Measurements from ENCODE around the gene YIPF4. TPM values are rescaled to one million over a fixed set of nuclear protein-coding genes. Genes with fewer than 3 reads are reported as not detected.

Gene YIPF4
- total RNA-seq, 1 experiment from 2014 or later: 23.0 TPM

GRCh38 chr2:32277674-32278477, at the start of gene YIPF4 (continued):
- TF ChIP-seq STAT6 (CRISPR knock-in tag; conservative IDR thresholded peaks at IDR 0.05; ENCODE audit: low read depth) (no peak), ZNF263 (CRISPR knock-in tag; IDR thresholded peaks at IDR 0.05; ENCODE audit: low read depth) (no peak), SMAD4 (CRISPR knock-in tag; IDR thresholded peaks at IDR 0.05) (no peak), ZNF138 (CRISPR knock-in tag; conservative IDR thresholded peaks at IDR 0.05) (no peak), ZNF425 (CRISPR knock-in tag; conservative IDR thresholded peaks at IDR 0.05) (no peak), TCF7 (CRISPR knock-in tag; IDR thresholded peaks at IDR 0.05; ENCODE audit: low read depth) (no peak), USF1 (CRISPR knock-in tag; IDR thresholded peaks at IDR 0.05) (no peak), ZNF281 (CRISPR knock-in tag; IDR thresholded peaks at IDR 0.05) (no peak), SOX15 (CRISPR knock-in tag; IDR thresholded peaks at IDR 0.05) (no peak), ARID4B (CRISPR knock-in tag; IDR thresholded peaks at IDR 0.05; ENCODE audit: borderline replicate concordance) (peak; percentile 86; the same call in 1 of the 2 replicates), ZNF671 (CRISPR knock-in tag; IDR thresholded peaks at IDR 0.05) (no peak), NR1H2 (CRISPR knock-in tag; IDR thresholded peaks at IDR 0.05) (no peak), HMGXB4 (CRISPR knock-in tag; IDR thresholded peaks at IDR 0.05) (0 out of 2 replicates have a peak, but pooled peaks have one; percentile 60), CTCF (IDR thresholded peaks at IDR 0.05) (no peak), ATF3 (CRISPR knock-in tag; conservative IDR thresholded peaks at IDR 0.05) (no peak), ETV6 (CRISPR knock-in tag; IDR thresholded peaks at IDR 0.05) (no peak), CREB1 (CRISPR knock-in tag; IDR thresholded peaks at IDR 0.05) (0 out of 2 replicates have a peak, but pooled peaks have one; percentile 11), JAZF1 (CRISPR knock-in tag; IDR thresholded peaks at IDR 0.05) (no peak), ESRRA (CRISPR knock-in tag; IDR thresholded peaks at IDR 0.05; ENCODE audit: borderline replicate concordance) (no peak)
